ENCODE data around the gene BTN1A1. TPM values are rescaled to one million over a fixed set of nuclear protein-coding genes. Genes with fewer than 3 reads are reported as not detected.

The BTN1A1 gene
- total RNA-seq, 4 donors from 2014 or later: not detected

DNA sequence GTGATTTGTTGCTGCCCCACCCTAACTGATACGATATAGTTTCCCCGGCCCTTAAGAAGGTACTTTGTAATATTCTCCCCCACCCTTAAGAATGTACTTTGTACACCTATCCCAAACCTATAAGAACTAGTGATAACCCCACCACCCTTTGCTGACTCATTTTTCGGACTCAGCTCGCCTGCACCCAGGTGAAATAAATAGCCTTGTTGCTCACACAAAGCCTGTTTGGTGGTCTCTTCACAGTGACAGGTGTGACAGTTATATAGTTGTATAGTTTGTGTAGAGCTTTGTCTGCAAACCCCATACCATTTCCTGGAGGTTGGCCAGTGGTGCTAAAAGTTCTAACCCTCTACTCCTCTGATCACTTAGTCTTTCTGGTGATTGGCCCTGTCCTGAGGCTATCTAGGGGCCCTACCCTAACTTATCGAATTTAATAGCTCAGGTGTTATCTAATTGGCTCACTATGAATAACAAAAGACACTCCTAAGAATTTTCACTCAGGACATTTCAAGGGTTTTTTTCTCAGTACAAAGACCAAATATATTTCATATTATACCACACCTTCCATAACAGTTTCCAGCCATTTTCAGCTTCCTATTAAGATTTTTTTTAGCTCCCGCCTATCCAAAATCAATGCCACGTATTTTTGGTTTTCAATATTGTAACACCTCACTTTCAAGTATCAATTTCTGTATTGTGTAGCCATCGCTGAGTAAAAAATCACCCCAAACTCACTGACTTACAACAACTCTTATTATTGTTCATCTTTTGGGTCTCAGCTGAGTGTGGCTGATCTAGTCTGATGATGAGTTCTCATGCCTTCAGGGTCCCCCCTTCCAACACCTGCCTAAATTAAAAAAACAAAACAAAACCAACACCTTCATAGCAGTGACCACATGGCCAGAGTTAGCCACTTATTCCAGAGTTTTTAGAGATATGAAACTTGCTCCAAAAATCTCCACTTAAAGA is 9.8 kb upstream of the BTN1A1 start:
- no peaks in the 10 kb centered on the region for H3K36me3 ChIP-seq
- WGBS, 2 donors (ENCODE audit: low coverage in 1 of 2): 83 to 85% methylated on average over 6 to 8 of the region's 8 CpGs
- no peaks in the 10 kb centered on the region for H3K4me1 ChIP-seq
- H3K27ac ChIP-seq: no peak overlapping the region
- TF ChIP-seq POLR2A (IDR thresholded peaks at IDR 0.05): no peak
- no peak for TF ChIP-seq EP300 (IDR thresholded peaks at IDR 0.05)
- TF ChIP-seq POLR2AphosphoS5 (IDR thresholded peaks at IDR 0.05): no peak
- TF ChIP-seq CTCF (IDR thresholded peaks at IDR 0.05): no peak
- no peak overlapping the region for H3K4me3 ChIP-seq
- peaks cover 0 to 11% (median 0%) of the 10 kb centered on the region in 3 donors for H3K9me3 ChIP-seq
- no peaks in the 10 kb centered on the region for H3K27me3 ChIP-seq
- ATAC-seq: no peak

GRCh38 chr6:26491604-26492003 is 8.5 kb upstream of the BTN1A1 start:
- WGBS, 2 donors (ENCODE audit: low coverage in 1 of 2): 65 to 68% methylated on average over 4 to 5 of the region's 5 CpGs
- Histone ChIP-seq H3K4me1 (no peaks in the 10 kb centered on the region), H3K4me3 (no peak overlapping the region), H3K36me3 (no peaks in the 10 kb centered on the region), H3K9me3 (peaks cover 0 to 11% (median 0%) of the 10 kb centered on the region in 3 donors), H3K27ac (no peak overlapping the region), H3K27me3 (no peaks in the 10 kb centered on the region)
- TF ChIP-seq EP300 (IDR thresholded peaks at IDR 0.05) (no peak), POLR2AphosphoS5 (IDR thresholded peaks at IDR 0.05) (no peak), POLR2A (IDR thresholded peaks at IDR 0.05) (no peak), CTCF (IDR thresholded peaks at IDR 0.05) (no peak)
- ATAC-seq: no peak

DNA sequence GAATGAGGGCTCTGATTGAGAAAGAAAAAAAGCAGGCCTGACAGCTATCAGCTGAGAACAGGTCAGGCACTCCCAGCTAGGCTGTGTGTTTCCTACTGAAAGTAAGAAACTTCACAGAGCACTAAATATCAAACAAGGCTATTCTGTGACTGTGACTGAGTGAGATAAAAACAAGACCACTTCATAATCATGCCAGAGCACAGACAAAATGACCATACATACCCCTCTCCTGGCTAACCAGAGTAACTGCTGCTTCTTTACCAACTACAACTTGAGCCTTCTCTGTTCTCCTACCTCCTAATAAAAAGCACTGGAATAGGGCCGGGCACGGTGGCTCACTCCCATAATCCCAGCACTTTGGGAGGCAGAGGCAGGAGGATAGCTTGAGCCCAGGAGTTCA is 6.8 kb upstream of the BTN1A1 start:
- no peaks in the 10 kb centered on the region for H3K27me3 ChIP-seq
- H3K36me3 ChIP-seq: no peaks in the 10 kb centered on the region
- no peak for TF ChIP-seq EP300 (IDR thresholded peaks at IDR 0.05)
- no peak for TF ChIP-seq CTCF (IDR thresholded peaks at IDR 0.05)
- TF ChIP-seq POLR2AphosphoS5 (IDR thresholded peaks at IDR 0.05): no peak
- 69% methylated on average over 2 of the region's 2 CpGs; no CpG with 5 or more reads in 1 of the 2 donors for WGBS, 2 donors (ENCODE audit: low coverage in 1 of 2)
- H3K27ac ChIP-seq: no peak overlapping the region
- H3K4me3 ChIP-seq: no peak overlapping the region
- H3K9me3 ChIP-seq: no peaks in the 10 kb centered on the region
- no peak for ATAC-seq
- H3K4me1 ChIP-seq: no peaks in the 10 kb centered on the region

DNA sequence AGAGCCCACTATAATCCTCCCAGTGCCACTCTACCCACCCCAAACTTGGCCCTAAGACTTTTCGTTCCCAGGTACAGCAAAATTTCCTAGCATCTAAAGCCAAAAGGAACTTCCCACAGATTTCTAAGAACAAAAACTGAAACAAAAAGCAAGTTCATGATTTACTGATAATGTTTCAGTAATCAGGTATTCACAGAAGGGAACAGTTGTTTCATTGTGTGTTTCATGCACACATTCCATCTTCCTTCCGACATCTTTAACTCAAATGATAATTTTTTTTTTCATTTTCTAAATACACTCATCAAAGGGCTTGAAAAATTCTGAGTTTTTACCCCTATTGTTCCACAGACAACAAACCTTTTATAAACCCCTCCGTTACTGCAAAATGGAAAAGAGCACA is 6.0 kb upstream of the BTN1A1 start:
- Histone ChIP-seq H3K9me3 (no peaks in the 10 kb centered on the region), H3K4me3 (no peak overlapping the region), H3K4me1 (no peaks in the 10 kb centered on the region), H3K27me3 (no peaks in the 10 kb centered on the region), H3K36me3 (no peaks in the 10 kb centered on the region), H3K27ac (no peak overlapping the region)
- whole genome bisulfite sequencing, 2 donors (ENCODE audit: low coverage in 1 of 2): 79 to 100% methylated on average over 1 to 3 of the region's 3 CpGs
- TF ChIP-seq EP300 (IDR thresholded peaks at IDR 0.05): no peak
- no peak for TF ChIP-seq POLR2AphosphoS5 (IDR thresholded peaks at IDR 0.05)
- TF ChIP-seq CTCF (IDR thresholded peaks at IDR 0.05): no peak
- TF ChIP-seq POLR2A (IDR thresholded peaks at IDR 0.05): no peak
- no peak for ATAC-seq

DNA sequence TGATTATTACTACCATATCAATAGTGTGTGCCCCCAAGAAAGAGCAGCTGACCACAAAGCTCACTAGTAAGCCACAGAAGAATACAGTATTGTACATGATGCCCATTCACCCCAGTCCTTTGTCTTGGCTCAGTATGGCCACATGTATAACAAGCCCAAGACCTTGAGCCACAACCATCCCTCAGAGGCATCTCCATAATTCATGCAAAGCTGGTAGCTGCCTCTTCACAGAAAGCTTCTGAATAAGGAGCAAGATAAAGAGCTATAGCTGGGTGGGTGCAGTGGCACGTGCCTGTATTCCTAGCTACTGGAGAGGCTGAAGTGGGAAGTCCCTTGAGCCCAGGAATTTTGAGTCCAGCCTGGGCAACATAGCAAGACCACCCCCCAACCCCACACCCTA is 4.8 kb upstream of the BTN1A1 start:
- H3K4me3 ChIP-seq: no peak overlapping the region
- TF ChIP-seq EP300 (IDR thresholded peaks at IDR 0.05): no peak
- WGBS, 2 donors (ENCODE audit: low coverage in 1 of 2): no CpG with 5 or more reads among the region's 1 CpG
- no peaks in the 10 kb centered on the region for H3K27me3 ChIP-seq
- no peak overlapping the region for H3K27ac ChIP-seq
- no peaks in the 10 kb centered on the region for H3K9me3 ChIP-seq
- no peaks in the 10 kb centered on the region for H3K36me3 ChIP-seq
- no peak for ATAC-seq
- no peaks in the 10 kb centered on the region for H3K4me1 ChIP-seq
